PC-9 (cell line): ENCODE measurements around the gene LRP2.

Experiments used
- EZH2 ChIP-seq: fragments of 200-600 bp; sonication (generic); IDR thresholded peaks from 2 replicates; pipeline ENCODE4 v1.8.0; 2017; ENCODE audit warnings: antibody characterized with exemption, low read depth
- TF ChIP-seq, protein P1 (sequence below): fragments of 200-600 bp; sonication (generic); conservative IDR thresholded peaks from 2 replicates; pipeline ENCODE4 v1.6.1; 2017; ENCODE audit warnings: mixed run types, antibody characterized with exemption, mild to moderate bottlenecking, moderate library complexity

DNA sequence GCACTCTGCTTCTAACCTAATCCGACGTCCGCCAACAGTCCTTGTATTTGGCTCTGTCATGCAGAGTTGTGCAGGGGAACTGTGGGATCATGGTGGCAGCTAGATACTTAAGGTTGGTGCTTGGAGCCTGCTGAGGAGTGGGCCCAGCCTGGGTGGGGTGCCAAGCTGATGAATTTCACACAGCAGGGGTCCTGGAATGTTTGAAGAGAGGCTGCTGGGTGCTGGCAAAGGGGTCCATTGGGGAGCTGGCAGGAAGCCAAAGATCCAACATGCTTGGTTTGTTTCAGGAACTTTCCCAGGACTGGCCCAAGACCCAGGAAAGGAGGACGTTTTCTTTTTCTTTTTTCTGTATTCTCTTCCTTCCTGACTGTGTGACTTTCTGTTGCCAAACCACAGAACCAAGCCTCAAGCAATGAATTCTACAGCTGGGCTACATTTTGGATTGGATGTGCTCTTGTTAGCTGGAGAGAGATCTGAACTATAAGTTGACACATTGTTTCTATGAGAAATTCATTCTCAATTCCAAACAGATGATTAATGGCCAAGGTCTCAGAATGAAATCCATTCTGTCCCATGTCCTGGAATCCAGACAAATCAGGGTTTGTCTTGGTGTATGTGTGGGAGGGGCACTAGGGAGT lies 243.1 kb downstream of the LRP2 start:
- TF ChIP-seq, protein P1, sequence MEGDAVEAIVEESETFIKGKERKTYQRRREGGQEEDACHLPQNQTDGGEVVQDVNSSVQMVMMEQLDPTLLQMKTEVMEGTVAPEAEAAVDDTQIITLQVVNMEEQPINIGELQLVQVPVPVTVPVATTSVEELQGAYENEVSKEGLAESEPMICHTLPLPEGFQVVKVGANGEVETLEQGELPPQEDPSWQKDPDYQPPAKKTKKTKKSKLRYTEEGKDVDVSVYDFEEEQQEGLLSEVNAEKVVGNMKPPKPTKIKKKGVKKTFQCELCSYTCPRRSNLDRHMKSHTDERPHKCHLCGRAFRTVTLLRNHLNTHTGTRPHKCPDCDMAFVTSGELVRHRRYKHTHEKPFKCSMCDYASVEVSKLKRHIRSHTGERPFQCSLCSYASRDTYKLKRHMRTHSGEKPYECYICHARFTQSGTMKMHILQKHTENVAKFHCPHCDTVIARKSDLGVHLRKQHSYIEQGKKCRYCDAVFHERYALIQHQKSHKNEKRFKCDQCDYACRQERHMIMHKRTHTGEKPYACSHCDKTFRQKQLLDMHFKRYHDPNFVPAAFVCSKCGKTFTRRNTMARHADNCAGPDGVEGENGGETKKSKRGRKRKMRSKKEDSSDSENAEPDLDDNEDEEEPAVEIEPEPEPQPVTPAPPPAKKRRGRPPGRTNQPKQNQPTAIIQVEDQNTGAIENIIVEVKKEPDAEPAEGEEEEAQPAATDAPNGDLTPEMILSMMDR, result no peak
- no peak for TF ChIP-seq EZH2
